Esophagus muscularis mucosa (tissue), 4 donors: ENCODE results near the gene MAML1.

Experiments
- CTCF ChIP-seq, 3 experiments: fragments of 200-600 bp in 2 of 3; fragments of 450-650 bp in 1 of 3; sonication (generic) in 2 of 3; IDR thresholded peaks; one replicate each; pipeline ENCODE4 v1.5.1; 2017 to 2019; ENCODE audit warnings: antibody characterized with exemption in 3 of 3, mild to moderate bottlenecking in 2 of 3, moderate library complexity in 1 of 3
- EP300 ChIP-seq: sonication (generic); formaldehyde crosslinking; IDR thresholded peaks from one replicate; pipeline ENCODE4 v1.6.1; 2017; ENCODE audit warnings: antibody characterized with exemption
- POLR2A ChIP-seq: fragments of 450-650 bp; IDR thresholded peaks from one replicate; pipeline ENCODE4 v1.6.1; 2017; ENCODE audit warnings: antibody characterized with exemption, moderate library complexity, mild to moderate bottlenecking, low read depth
- POLR2AphosphoS5 ChIP-seq, 2 donors: sonication (generic); formaldehyde crosslinking; IDR thresholded peaks; one replicate each; pipeline ENCODE4 v1.6.1; 2017; ENCODE audit warnings: antibody characterized with exemption in 2 of 2

GRCh38 chr5:179696603-179697002, 36.0 kb upstream of the MAML1 start:
- TF ChIP-seq CTCF (IDR thresholded peaks at IDR 0.05) (no peak), EP300 (no peak), POLR2A (no peak), POLR2AphosphoS5 (IDR thresholded peaks at IDR 0.05) (no peak)
